Liver (tissue), 9 donors: ENCODE results near the gene CREBBP. TPM values are rescaled to one million over a fixed set of nuclear protein-coding genes. Genes with fewer than 3 reads are reported as not detected.
A peak's percentile ranks its signal among the peaks of the same experiment; 100 is the strongest.

Experiments
- DNase-seq: peaks from one replicate; pipeline ENCODE4 v3.0.0-alpha.2; 2017; ENCODE audit warnings: low spot score
- H3K27ac ChIP-seq, 2 donors: one replicate each; pipeline ENCODE4 v1.7.0; 2013; ENCODE audit warnings: inconsistent platforms in 2 of 2, low read length in 2 of 2, control low read depth in 1 of 2, low read depth in 1 of 2, mild to moderate bottlenecking in 1 of 2
- H3K27me3 ChIP-seq, 4 donors: one replicate each; pipeline versions ENCODE4 v1.6.1 to v1.7.0; 2013; ENCODE audit warnings: low read length in 3 of 4, inconsistent platforms in 1 of 4, mild to moderate bottlenecking in 1 of 4, moderate library complexity in 1 of 4; ENCODE audit not compliant: control insufficient read depth in 4 of 4, insufficient read depth in 4 of 4
- H3K36me3 ChIP-seq, 4 donors: one replicate each; pipeline versions ENCODE4 v1.6.1 to v1.7.0; 2013; ENCODE audit warnings: low read length in 3 of 4, mild to moderate bottlenecking in 3 of 4, low read depth in 1 of 4, moderate library complexity in 1 of 4; ENCODE audit not compliant: control insufficient read depth in 4 of 4, insufficient read depth in 3 of 4
- H3K4me1 ChIP-seq, 4 donors: one replicate each; pipeline versions ENCODE4 v1.6.1 to v1.7.0; 2013; ENCODE audit warnings: low read length in 3 of 4, mild to moderate bottlenecking in 3 of 4, moderate library complexity in 1 of 4; ENCODE audit not compliant: control insufficient read depth in 4 of 4, insufficient read depth in 4 of 4
- H3K4me3 ChIP-seq, 3 donors: one replicate each; pipeline versions ENCODE4 v1.6.1 to v1.7.0; 2013; ENCODE audit warnings: low read length in 3 of 3, control low read depth in 1 of 3, low read depth in 1 of 3, mild to moderate bottlenecking in 1 of 3
- H3K9ac ChIP-seq, 2 donors: one replicate each; pipeline ENCODE4 v1.7.0; 2013; ENCODE audit warnings: low read length in 2 of 2, mild to moderate bottlenecking in 2 of 2, moderate library complexity in 2 of 2, control low read depth in 1 of 2, low read depth in 1 of 2
- H3K9me3 ChIP-seq, 4 donors: one replicate each; pipeline versions ENCODE4 v1.6.1 to v1.7.0; 2013; ENCODE audit warnings: low read length in 3 of 4; ENCODE audit not compliant: control insufficient read depth in 4 of 4
- ATF3 ChIP-seq: IDR thresholded peaks from 2 replicates; pipeline ENCODE4 v1.6.1; 2016; ENCODE audit warnings: antibody characterized with exemption
- EGR1 ChIP-seq, 2 donors: IDR thresholded peaks; 2 replicates each; pipeline ENCODE4 v1.6.1; 2016 to 2018; ENCODE audit warnings: antibody characterized with exemption in 2 of 2, low read depth in 2 of 2
- FOXA1 ChIP-seq: IDR thresholded peaks from 2 replicates; pipeline ENCODE4 v1.6.1; 2016; ENCODE audit warnings: antibody characterized with exemption
- GABPA ChIP-seq, 2 donors: IDR thresholded peaks in 1 of 2; conservative IDR thresholded peaks in 1 of 2; 2 replicates each; pipeline ENCODE4 v1.6.1; 2016; ENCODE audit warnings: antibody characterized with exemption in 2 of 2, mild to moderate bottlenecking in 1 of 2, moderate library complexity in 1 of 2
- HNF4A ChIP-seq, 2 donors: conservative IDR thresholded peaks; 2 replicates each; pipeline ENCODE4 v1.6.1; 2016; ENCODE audit warnings: antibody characterized with exemption in 2 of 2, mild to moderate bottlenecking in 2 of 2
- JUND ChIP-seq, 2 donors: IDR thresholded peaks; 2 replicates each; pipeline ENCODE4 v1.6.1; 2016; ENCODE audit warnings: antibody characterized with exemption in 2 of 2
- MAX ChIP-seq: IDR thresholded peaks from 2 replicates; pipeline ENCODE4 v1.6.1; 2016; ENCODE audit warnings: antibody characterized with exemption
- RAD21 ChIP-seq, 2 donors: IDR thresholded peaks; 2 replicates each; pipeline ENCODE4 v1.6.1; 2016; ENCODE audit warnings: antibody characterized with exemption in 2 of 2, mild to moderate bottlenecking in 2 of 2
- REST ChIP-seq: IDR thresholded peaks from 2 replicates; pipeline ENCODE4 v1.6.1; 2016; ENCODE audit warnings: antibody characterized with exemption, mild to moderate bottlenecking
- RXRA ChIP-seq, 2 donors: IDR thresholded peaks; 2 replicates each; pipeline ENCODE4 v1.6.1; 2017 to 2018; ENCODE audit warnings: antibody characterized with exemption in 2 of 2, mild to moderate bottlenecking in 1 of 2
- TAF1 ChIP-seq: conservative IDR thresholded peaks from 2 replicates; pipeline ENCODE4 v1.6.1; 2016; ENCODE audit warnings: antibody characterized with exemption, mild to moderate bottlenecking
- ZBTB33 ChIP-seq: IDR thresholded peaks from 2 replicates; pipeline ENCODE4 v1.6.1; 2016; ENCODE audit warnings: antibody characterized with exemption
- whole genome bisulfite sequencing: extraction: QIAGEN DNeasy Blood & Tissue Kit; methylation state at CpG from one replicate; pipeline ENCODE4 v1.1.7; 2013; 5-methylcytosine and 5-hydroxymethylcytosine counted together
- polyA plus RNA-seq, 2 donors: library from polyadenylated mRNA; stranded (reverse) in 1 of 2; unstranded in 1 of 2; fragments of 200-250 nt in 1 of 2; fragments of >200 nt in 1 of 2; fragmentation: Nextera tagmentation in 1 of 2; extraction: Ambion mirVana in 1 of 2; gene quantifications; one replicate each; pipeline versions ENCODE4 v1.2.1 to v1.2.3, GENCODE V29; 2013 to 2015
- total RNA-seq, 2 donors: library from RNA; depleted of rRNA; stranded (reverse); fragments of >200 nt; gene quantifications; one replicate each; pipeline ENCODE4 v1.2.3, GENCODE V29; 2014
- donor health status: healthy.
- donor health status: healthy.
- donor health status: healthy.
- donor health status: healthy.
- donor health status: healthy.

The CREBBP gene
- total and polyA plus RNA-seq, 4 donors, result 7.0 to 25.8 (median 19.5) TPM

GRCh38 chr16:3879258-3879886 lies 1.1 kb downstream of the CREBBP start:
- peaks cover 13 to 52% (median 36%) of the 10 kb centered on the region in 4 donors for H3K4me1 ChIP-seq
- H3K9ac ChIP-seq, result peak overlapping the region; percentile 72 to 81
- no peaks in the 10 kb centered on the region for H3K27me3 ChIP-seq
- TF ChIP-seq GABPA (IDR thresholded peaks at IDR 0.05 in 1 of 2, conservative IDR thresholded peaks at IDR 0.05 in 1 of 2) (no peak), ATF3 (no peak), RXRA (IDR thresholded peaks at IDR 0.05) (peak in 1 of 2 donors; percentile 10), RAD21 (IDR thresholded peaks at IDR 0.05) (peak; percentile 35 to 58), HNF4A (conservative IDR thresholded peaks at IDR 0.05) (peak in 1 of 2 donors; percentile 12)
- H3K9me3 ChIP-seq, result no peaks in the 10 kb centered on the region
- H3K36me3 ChIP-seq, result no peaks in the 10 kb centered on the region
- H3K27ac ChIP-seq, result peak overlapping the region; percentile 51 to 74
- DNase-seq, result peak; percentile 55
- under 1% methylated on average over 50 of the region's 50 CpGs for WGBS
- H3K4me3 ChIP-seq, result peak overlapping the region; percentile 82 to 97 (median 92)

- no peak for DNase-seq
- H3K4me3 ChIP-seq, result peak overlapping the region; percentile 82 to 97 (median 92)
- WGBS, result 25% methylated on average over 8 of the region's 8 CpGs
- peak overlapping the region in 1 of 2 donors; percentile 30 for H3K9ac ChIP-seq
- H3K27me3 ChIP-seq, result no peaks in the 10 kb centered on the region
- TF ChIP-seq MAX (no peak), RAD21 (IDR thresholded peaks at IDR 0.05) (peak in 1 of 2 donors; percentile 13)
- H3K4me1 ChIP-seq, result peaks cover 13 to 57% (median 41%) of the 10 kb centered on the region in 4 donors
- H3K36me3 ChIP-seq, result no peaks in the 10 kb centered on the region
- H3K27ac ChIP-seq, result no peak overlapping the region
- H3K9me3 ChIP-seq, result no peaks in the 10 kb centered on the region
These were observed 1.9 kb downstream of the CREBBP start for GRCh38 chr16:3878610-3879009.

- no peak overlapping the region for H3K4me3 ChIP-seq
- DNase-seq, result no peak
- no peak overlapping the region for H3K9ac ChIP-seq
- WGBS, result 65% methylated on average over 6 of the region's 6 CpGs
- H3K36me3 ChIP-seq, result no peaks in the 10 kb centered on the region
- H3K9me3 ChIP-seq, result no peaks in the 10 kb centered on the region
- no peak overlapping the region for H3K27ac ChIP-seq
- no peaks in the 10 kb centered on the region for H3K27me3 ChIP-seq
- TF ChIP-seq RAD21 (IDR thresholded peaks at IDR 0.05) (no peak), REST (no peak), TAF1 (no peak), FOXA1 (no peak), EGR1 (IDR thresholded peaks at IDR 0.05; ENCODE audit: low read depth in 2 of 2) (no peak), ATF3 (no peak), MAX (no peak), ZBTB33 (no peak), JUND (IDR thresholded peaks at IDR 0.05) (no peak)
- peaks cover 13 to 75% (median 58%) of the 10 kb centered on the region in 4 donors for H3K4me1 ChIP-seq
These were observed 3.8 kb downstream of the CREBBP start for GRCh38 chr16:3876695-3877094.
